ENCODE measurements around the gene ZNF468.
"Not testable (repeated sequence)": the region's sequence is repeated elsewhere in the genome, so short reads cannot be mapped to it uniquely, and the experiment has no call there.

DNA sequence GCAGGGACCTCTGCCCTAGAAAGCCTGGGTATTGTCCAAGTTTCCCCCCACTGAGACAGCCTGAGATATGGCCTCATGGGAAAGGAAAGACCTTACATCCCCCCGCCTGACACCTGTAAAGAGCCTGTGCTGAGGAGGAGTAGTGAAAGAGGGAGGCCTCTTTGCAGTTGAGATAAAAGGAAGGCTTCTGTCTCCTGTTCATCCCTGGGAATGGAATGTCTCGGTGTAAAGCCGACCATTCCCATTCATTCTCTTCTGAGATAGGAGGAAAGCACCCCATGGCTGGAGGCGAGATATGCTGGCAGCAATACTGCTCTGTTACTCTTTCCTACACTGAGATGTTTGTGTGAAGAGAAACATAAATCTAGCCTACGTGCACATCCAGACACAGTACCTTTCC lies 10.1 kb downstream of the ZNF468 start:
- TF ChIP-seq POLR2A (IDR thresholded peaks at IDR 0.05; ENCODE audit: low read depth, low read length); TAF1 (IDR thresholded peaks at IDR 0.05; ENCODE audit: borderline replicate concordance, low read depth, low read length); POLR2AphosphoS5 (IDR thresholded peaks at IDR 0.05; ENCODE audit: low read depth, low read length): not testable (repeated sequence)
